Smooth muscle cell (in vitro differentiated cells): Measurements from ENCODE around the gene PER2. TPM values are rescaled to one million over a fixed set of nuclear protein-coding genes. Genes with fewer than 3 reads are reported as not detected.

Experiments
- DNase-seq: peaks from one replicate; lab custom pipeline; 2025; ENCODE audit not compliant: unreplicated experiment; lab: John Stamatoyannopoulos, UW
- H2AFZ ChIP-seq: fragments of 200-600 bp; sonication (generic); 2 replicates; pipeline ENCODE4 v1.6.0; 2016; ENCODE audit warnings: antibody characterized with exemption, low read depth, mild to moderate bottlenecking
- H3F3A ChIP-seq: fragments of 200-600 bp; sonication (generic); 2 replicates; pipeline ENCODE4 v1.6.0; 2017; ENCODE audit warnings: antibody characterized with exemption, low read depth
- H3K27ac ChIP-seq: fragments of 200-600 bp; sonication (generic); 2 replicates; pipeline ENCODE4 v1.5.1; 2016; ENCODE audit warnings: low read depth, mild to moderate bottlenecking
- H3K27me3 ChIP-seq: fragments of 200-600 bp; sonication (generic); 2 replicates; pipeline ENCODE4 v1.6.1; 2016; ENCODE audit warnings: low read depth, mild to moderate bottlenecking
- H3K36me3 ChIP-seq: fragments of 200-600 bp; sonication (generic); 2 replicates; pipeline ENCODE4 v1.5.1; 2016; ENCODE audit warnings: low read depth
- H3K4me1 ChIP-seq: fragments of 200-600 bp; sonication (generic); 2 replicates; pipeline ENCODE4 v1.5.1; 2016; ENCODE audit warnings: low read depth
- H3K4me2 ChIP-seq: fragments of 200-600 bp; sonication (generic); 2 replicates; pipeline ENCODE4 v1.6.0; 2016; ENCODE audit warnings: mild to moderate bottlenecking
- H3K4me3 ChIP-seq: fragments of 200-600 bp; sonication (generic); 2 replicates; pipeline ENCODE4 v1.5.1; 2016; ENCODE audit warnings: mild to moderate bottlenecking
- H3K79me2 ChIP-seq: fragments of 200-600 bp; sonication (generic); 2 replicates; pipeline ENCODE4 v1.6.0; 2016; ENCODE audit warnings: low read depth, mild to moderate bottlenecking
- H3K9ac ChIP-seq: fragments of 200-600 bp; sonication (generic); 2 replicates; pipeline ENCODE4 v1.6.0; 2016; ENCODE audit warnings: low read depth
- H3K9me3 ChIP-seq: fragments of 200-600 bp; sonication (generic); replicated peaks from 2 replicates; pipeline ENCODE4 v1.5.1; 2016; ENCODE audit warnings: low read depth
- H4K20me1 ChIP-seq: fragments of 200-600 bp; sonication (generic); 2 replicates; pipeline ENCODE4 v1.6.0; 2016; ENCODE audit warnings: low read depth
- WGBS: methylation state at CpG from one replicate; pipeline ENCODE4 v1.1.7; 2016; ENCODE audit warnings: low lambda C conversion rate; 5-methylcytosine and 5-hydroxymethylcytosine counted together
- polyA plus RNA-seq: library from polyadenylated mRNA; unstranded; fragments of >200 nt; fragmentation: Nextera tagmentation; extraction: Ambion mirVana; gene quantifications from 2 replicates; pipeline ENCODE4 v1.2.1, GENCODE V29; 2016
- total RNA-seq: library from RNA; depleted of rRNA; stranded (reverse); fragments of >200 nt; gene quantifications from 2 replicates; pipeline ENCODE4 v1.2.3, GENCODE V29; 2014
- TF ChIP-seq, protein P1 (sequence below): fragments of 200-600 bp; sonication (generic); IDR thresholded peaks from 2 replicates; pipeline ENCODE4 v1.5.1; 2017; ENCODE audit warnings: borderline replicate concordance, mild to moderate bottlenecking, antibody characterized with exemption; ENCODE audit not compliant: insufficient read depth, poor library complexity, severe bottlenecking

The PER2 gene
- total and polyA plus RNA-seq, 2 experiments from 2014 or later: 3.5 to 9.7 TPM

DNA sequence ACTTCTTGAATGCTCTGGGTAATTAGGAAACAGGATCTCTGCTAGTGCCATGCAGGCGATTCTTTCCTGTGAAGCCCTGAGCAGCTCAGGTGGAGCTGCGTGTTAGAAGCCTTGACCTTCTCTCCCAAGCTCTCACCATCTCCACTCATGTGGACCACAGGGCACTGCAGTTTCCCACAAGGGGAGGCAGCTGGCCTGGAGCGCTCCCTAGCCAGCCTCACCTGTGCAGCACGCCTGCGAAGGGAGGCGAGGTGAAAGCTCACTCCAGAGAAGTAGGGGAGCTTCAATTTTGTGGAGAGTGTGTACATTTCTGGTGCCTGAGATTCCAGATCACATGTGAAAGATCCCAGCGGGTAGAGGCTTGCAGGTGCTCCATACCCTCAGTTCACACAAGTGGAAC, 37.5 kb downstream of the PER2 start:
- H3K4me2 ChIP-seq: no peak overlapping the region
- H3F3A ChIP-seq: no peaks in the 10 kb centered on the region
- no peak overlapping the region for H2AFZ ChIP-seq
- no peaks in the 10 kb centered on the region for H3K36me3 ChIP-seq
- H3K79me2 ChIP-seq: no peaks in the 10 kb centered on the region
- TF ChIP-seq, protein P1, sequence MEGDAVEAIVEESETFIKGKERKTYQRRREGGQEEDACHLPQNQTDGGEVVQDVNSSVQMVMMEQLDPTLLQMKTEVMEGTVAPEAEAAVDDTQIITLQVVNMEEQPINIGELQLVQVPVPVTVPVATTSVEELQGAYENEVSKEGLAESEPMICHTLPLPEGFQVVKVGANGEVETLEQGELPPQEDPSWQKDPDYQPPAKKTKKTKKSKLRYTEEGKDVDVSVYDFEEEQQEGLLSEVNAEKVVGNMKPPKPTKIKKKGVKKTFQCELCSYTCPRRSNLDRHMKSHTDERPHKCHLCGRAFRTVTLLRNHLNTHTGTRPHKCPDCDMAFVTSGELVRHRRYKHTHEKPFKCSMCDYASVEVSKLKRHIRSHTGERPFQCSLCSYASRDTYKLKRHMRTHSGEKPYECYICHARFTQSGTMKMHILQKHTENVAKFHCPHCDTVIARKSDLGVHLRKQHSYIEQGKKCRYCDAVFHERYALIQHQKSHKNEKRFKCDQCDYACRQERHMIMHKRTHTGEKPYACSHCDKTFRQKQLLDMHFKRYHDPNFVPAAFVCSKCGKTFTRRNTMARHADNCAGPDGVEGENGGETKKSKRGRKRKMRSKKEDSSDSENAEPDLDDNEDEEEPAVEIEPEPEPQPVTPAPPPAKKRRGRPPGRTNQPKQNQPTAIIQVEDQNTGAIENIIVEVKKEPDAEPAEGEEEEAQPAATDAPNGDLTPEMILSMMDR: no peak
- no peak overlapping the region for H3K4me3 ChIP-seq
- no peaks in the 10 kb centered on the region for H3K27me3 ChIP-seq
- H4K20me1 ChIP-seq: no peaks in the 10 kb centered on the region
- H3K9me3 ChIP-seq: no peaks in the 10 kb centered on the region
- H3K27ac ChIP-seq: no peak overlapping the region
- no peaks in the 10 kb centered on the region for H3K4me1 ChIP-seq
- no peak for DNase-seq
- no peak overlapping the region for H3K9ac ChIP-seq
- 96% methylated on average over 7 of the region's 7 CpGs for WGBS

DNA sequence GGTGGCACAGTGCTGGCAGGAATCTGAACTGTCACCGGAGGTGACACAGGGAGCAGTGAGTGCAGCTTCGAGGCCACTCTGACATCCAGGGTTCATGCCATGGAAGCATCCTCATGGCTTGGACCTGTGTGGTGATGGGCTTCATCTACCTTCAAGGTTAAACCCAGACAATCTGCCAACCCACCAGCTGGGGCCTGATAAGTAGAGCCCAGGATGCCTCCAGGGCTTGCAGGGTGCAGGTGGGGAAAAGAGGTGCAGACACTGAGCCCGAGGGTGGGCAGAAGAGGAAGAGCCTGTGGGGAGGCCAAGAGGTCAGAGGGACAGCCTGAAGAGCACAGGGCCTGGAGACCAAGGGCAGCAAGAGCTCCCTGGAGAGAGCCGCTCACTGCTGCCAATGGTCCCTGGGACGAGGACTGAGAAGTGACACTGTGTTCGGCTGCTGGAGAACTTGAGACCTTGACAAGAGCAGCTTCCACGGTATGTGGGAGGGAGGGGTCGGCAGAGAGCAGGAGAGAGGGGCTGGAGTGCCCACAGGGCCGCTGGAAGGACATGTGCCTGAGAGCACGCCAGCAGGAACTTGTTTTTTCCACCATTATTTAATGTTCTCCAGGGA, 40.5 kb downstream of the PER2 start:
- WGBS: 96% methylated on average over 10 of the region's 10 CpGs
- Histone ChIP-seq H3F3A (no peaks in the 10 kb centered on the region), H3K4me3 (no peak overlapping the region), H3K9me3 (no peaks in the 10 kb centered on the region), H3K4me2 (no peak overlapping the region), H3K9ac (no peak overlapping the region), H2AFZ (no peak overlapping the region), H3K36me3 (no peaks in the 10 kb centered on the region), H3K4me1 (no peaks in the 10 kb centered on the region), H3K27ac (no peak overlapping the region), H3K79me2 (no peaks in the 10 kb centered on the region), H3K27me3 (no peaks in the 10 kb centered on the region), H4K20me1 (no peaks in the 10 kb centered on the region)
- DNase-seq: no peak
- TF ChIP-seq, protein P1: no peak

DNA sequence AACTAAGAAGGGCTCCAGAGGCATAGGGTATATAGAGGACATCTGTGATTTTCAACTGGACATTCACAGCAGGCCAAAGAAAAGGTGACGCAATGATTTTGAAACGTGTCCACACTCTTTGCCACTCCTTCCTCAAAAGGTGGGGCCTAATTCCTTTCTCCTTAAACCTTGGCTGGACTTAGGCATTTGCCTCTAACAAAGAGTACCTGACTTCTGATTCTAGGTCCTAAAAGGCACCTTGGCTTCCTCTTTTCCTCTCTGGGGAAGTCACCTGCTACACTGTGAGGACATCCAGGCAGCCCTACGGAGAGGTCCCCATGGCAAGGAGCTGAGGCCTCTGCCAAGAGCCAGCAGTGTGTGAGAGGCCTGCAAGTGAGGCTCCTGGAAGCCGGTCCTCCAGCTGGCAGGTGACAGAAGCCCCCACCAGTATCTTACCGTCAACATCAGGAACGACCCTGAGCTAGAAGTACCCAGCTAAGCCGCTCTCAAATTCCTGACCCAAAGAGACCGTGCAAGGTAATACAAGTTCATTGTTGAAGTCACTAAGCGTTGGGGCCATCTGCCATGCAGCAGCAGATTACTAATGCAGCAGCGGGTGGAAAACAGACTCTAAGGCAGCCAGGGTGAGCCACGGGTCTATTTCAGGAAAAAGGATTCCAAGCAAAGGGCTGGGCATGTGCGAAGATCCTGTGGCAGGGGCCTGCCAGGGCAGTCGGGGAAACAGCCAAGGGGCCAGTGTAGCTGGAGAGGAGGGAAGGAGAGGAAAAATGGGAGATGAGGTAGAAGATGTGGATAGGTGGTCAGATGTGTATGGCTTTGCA, 41.2 kb downstream of the PER2 start:
- Histone ChIP-seq H3K36me3 (no peaks in the 10 kb centered on the region), H3K9ac (no peak overlapping the region), H3K9me3 (no peaks in the 10 kb centered on the region), H4K20me1 (no peaks in the 10 kb centered on the region), H3K27me3 (no peaks in the 10 kb centered on the region), H3K27ac (no peak overlapping the region), H3K4me2 (no peak overlapping the region), H3K4me1 (no peaks in the 10 kb centered on the region), H3K79me2 (no peaks in the 10 kb centered on the region), H2AFZ (no peak overlapping the region), H3F3A (no peaks in the 10 kb centered on the region), H3K4me3 (no peak overlapping the region)
- no peak for DNase-seq
- TF ChIP-seq, protein P1: no peak
- WGBS: 94% methylated on average over 13 of the region's 13 CpGs

DNA sequence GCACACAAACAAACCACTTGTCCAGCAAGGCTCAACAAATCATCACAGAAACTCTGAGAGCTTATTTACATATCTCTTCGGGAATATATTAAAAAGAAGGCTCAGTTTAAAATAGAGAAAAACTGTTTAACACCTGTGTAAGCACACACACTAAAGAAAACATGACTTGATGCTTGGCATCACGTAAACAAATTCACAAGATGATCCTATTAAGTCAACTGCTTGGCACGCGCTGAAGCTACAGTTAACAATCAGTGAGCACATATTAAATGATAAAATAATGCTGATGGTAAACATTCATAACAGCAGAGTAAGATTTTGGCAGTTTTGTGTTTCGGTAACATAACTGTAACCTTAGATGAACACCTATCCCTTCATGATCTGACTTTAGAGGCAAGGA, 44.3 kb downstream of the PER2 start:
- no peak for DNase-seq
- TF ChIP-seq, protein P1: no peak
- Histone ChIP-seq H3K27ac (no peak overlapping the region), H3K4me2 (no peak overlapping the region), H3K79me2 (no peaks in the 10 kb centered on the region), H3K9me3 (no peaks in the 10 kb centered on the region), H3K4me3 (no peak overlapping the region), H3K27me3 (peaks cover 16% of the 10 kb centered on the region), H3K4me1 (no peaks in the 10 kb centered on the region), H4K20me1 (no peaks in the 10 kb centered on the region), H3K36me3 (no peaks in the 10 kb centered on the region), H3F3A (peaks cover 4% of the 10 kb centered on the region), H2AFZ (no peak overlapping the region), H3K9ac (no peak overlapping the region)
- 94% methylated on average over 5 of the region's 5 CpGs for WGBS
